Astrocyte (in vitro differentiated cells and primary cell): ENCODE results near the gene ABCG4.

Experiments
- CTCF ChIP-seq: IDR thresholded peaks from 2 replicates; pipeline ENCODE4 v1.5.1; 2011; ENCODE audit warnings: low read depth, mild to moderate bottlenecking, inconsistent platforms, low read length, moderate library complexity; ENCODE audit not compliant: insufficient read depth
- EZH2 ChIP-seq: IDR thresholded peaks from 2 replicates; pipeline ENCODE4 v1.6.1; 2012; ENCODE audit warnings: mild to moderate bottlenecking, low read length, inconsistent platforms; ENCODE audit not compliant: insufficient read depth

- no peak for TF ChIP-seq CTCF
- TF ChIP-seq EZH2: no peak
Observed at GRCh38 chr11:119207415-119207960, 58.6 kb downstream of the ABCG4 start.
